ENCODE results near the gene PDGFB.

PDGFB gene

GRCh38 chr22:39178206-39179111, 66.3 kb downstream of the PDGFB start:
- Histone ChIP-seq H2AFZ (ENCODE audit: insufficient read depth, low read length, poor library complexity) (no peak overlapping the region), H4K8ac (ENCODE audit: low read depth, low read length) (no peak overlapping the region), H3K36me3 (ENCODE audit: control insufficient read depth in 1 of 2, insufficient read depth in 2 of 2, low read length in 2 of 2) (no peaks in the 10 kb centered on the region), H3K4ac (ENCODE audit: low read depth, low read length) (no peak overlapping the region), H3K9me3 (ENCODE audit: insufficient read depth, low read depth, low read length) (peaks cover 4% of the 10 kb centered on the region), H2BK120ac (ENCODE audit: insufficient read depth, low read length, poor library complexity) (peak overlapping the region; percentile 98), H3K4me3 (ENCODE audit: low read depth, low read length) (no peak overlapping the region), H3K14ac (ENCODE audit: low read length) (no peak overlapping the region), H3K23ac (ENCODE audit: low read length) (no peak overlapping the region), H2BK12ac (ENCODE audit: low read length) (peak overlapping the region; percentile 99), H2AK5ac (ENCODE audit: low read length) (peak overlapping the region; percentile 99), H2BK5ac (ENCODE audit: low read depth, low read length, poor library complexity) (peak overlapping the region; percentile 36), H3K79me2 (ENCODE audit: control insufficient read depth, insufficient read depth, low read length, poor library complexity) (peaks cover 21% of the 10 kb centered on the region), H3K9ac (ENCODE audit: low read length) (no peak overlapping the region), H3K4me1 (ENCODE audit: control insufficient read depth in 1 of 2, insufficient read depth in 2 of 2, low read length in 2 of 2) (peaks cover 35 to 39% of the 10 kb centered on the region in 2 experiments), H4K91ac (ENCODE audit: low read depth, low read length) (peak overlapping the region; percentile 96), H3K27me3 (ENCODE audit: insufficient read depth, low read length) (no peaks in the 10 kb centered on the region), H3K18ac (ENCODE audit: low read length) (no peak overlapping the region), H3K4me2 (ENCODE audit: low read length) (no peak overlapping the region), H3K79me1 (ENCODE audit: low read length) (peaks cover 41% of the 10 kb centered on the region), H3K27ac (ENCODE audit: low read depth, low read length) (no peak overlapping the region), H4K12ac (ENCODE audit: low read depth, low read length) (no peak overlapping the region)
- WGBS (ENCODE audit: extremely low coverage, insufficient coverage, insufficient read length), result no CpG with 5 or more reads among the region's 19 CpGs
- DNase-seq, result no peak

GRCh38 chr22:39177791-39178190, 67.0 kb downstream of the PDGFB start:
- peak overlapping the region; percentile 2 for H4K8ac ChIP-seq (ENCODE audit: low read depth, low read length)
- H2BK12ac ChIP-seq (ENCODE audit: low read length), result peak overlapping the region; percentile 99
- H3K79me2 ChIP-seq (ENCODE audit: control insufficient read depth, insufficient read depth, low read length, poor library complexity), result peaks cover 21% of the 10 kb centered on the region
- H3K4ac ChIP-seq (ENCODE audit: low read depth, low read length), result peak overlapping the region; percentile 34
- H3K23ac ChIP-seq (ENCODE audit: low read length), result no peak overlapping the region
- H2AK5ac ChIP-seq (ENCODE audit: low read length), result peak overlapping the region; percentile 99
- peak overlapping the region; percentile 36 for H2BK5ac ChIP-seq (ENCODE audit: low read depth, low read length, poor library complexity)
- peaks cover 4% of the 10 kb centered on the region for H3K9me3 ChIP-seq (ENCODE audit: insufficient read depth, low read depth, low read length)
- H3K36me3 ChIP-seq (ENCODE audit: control insufficient read depth in 1 of 2, insufficient read depth in 2 of 2, low read length in 2 of 2), result no peaks in the 10 kb centered on the region
- peak overlapping the region; percentile 95 for H3K14ac ChIP-seq (ENCODE audit: low read length)
- H3K27ac ChIP-seq (ENCODE audit: low read depth, low read length), result no peak overlapping the region
- peak overlapping the region; percentile 67 for H3K18ac ChIP-seq (ENCODE audit: low read length)
- DNase-seq, result no peak
- peak overlapping the region; percentile 98 for H2BK120ac ChIP-seq (ENCODE audit: insufficient read depth, low read length, poor library complexity)
- no peak overlapping the region for H3K9ac ChIP-seq (ENCODE audit: low read length)
- peak overlapping the region; percentile 96 for H4K91ac ChIP-seq (ENCODE audit: low read depth, low read length)
- no peaks in the 10 kb centered on the region for H3K27me3 ChIP-seq (ENCODE audit: insufficient read depth, low read length)
- peaks cover 46% of the 10 kb centered on the region for H3K79me1 ChIP-seq (ENCODE audit: low read length)
- H3K4me3 ChIP-seq (ENCODE audit: low read depth, low read length), result no peak overlapping the region
- WGBS (ENCODE audit: extremely low coverage, insufficient coverage, insufficient read length), result no CpG with 5 or more reads among the region's 9 CpGs
- H2AFZ ChIP-seq (ENCODE audit: insufficient read depth, low read length, poor library complexity), result no peak overlapping the region
- H4K12ac ChIP-seq (ENCODE audit: low read depth, low read length), result no peak overlapping the region
- H3K4me1 ChIP-seq (ENCODE audit: control insufficient read depth in 1 of 2, insufficient read depth in 2 of 2, low read length in 2 of 2), result peaks cover 35 to 43% of the 10 kb centered on the region in 2 experiments
- H3K4me2 ChIP-seq (ENCODE audit: low read length), result no peak overlapping the region

GRCh38 chr22:39177456-39177775, 67.4 kb downstream of the PDGFB start:
- Histone ChIP-seq H2BK5ac (ENCODE audit: low read depth, low read length, poor library complexity) (peak overlapping the region; percentile 36), H4K91ac (ENCODE audit: low read depth, low read length) (peak overlapping the region; percentile 96), H3K9ac (ENCODE audit: low read length) (no peak overlapping the region), H3K23ac (ENCODE audit: low read length) (no peak overlapping the region), H3K79me2 (ENCODE audit: control insufficient read depth, insufficient read depth, low read length, poor library complexity) (peaks cover 21% of the 10 kb centered on the region), H3K36me3 (ENCODE audit: control insufficient read depth in 1 of 2, insufficient read depth in 2 of 2, low read length in 2 of 2) (no peaks in the 10 kb centered on the region), H3K4me3 (ENCODE audit: low read depth, low read length) (no peak overlapping the region), H3K27ac (ENCODE audit: low read depth, low read length) (no peak overlapping the region), H4K8ac (ENCODE audit: low read depth, low read length) (peak overlapping the region; percentile 2), H3K27me3 (ENCODE audit: insufficient read depth, low read length) (no peaks in the 10 kb centered on the region), H3K14ac (ENCODE audit: low read length) (peak overlapping the region; percentile 95), H2AFZ (ENCODE audit: insufficient read depth, low read length, poor library complexity) (peak overlapping the region; percentile 0), H3K4me1 (ENCODE audit: control insufficient read depth in 1 of 2, insufficient read depth in 2 of 2, low read length in 2 of 2) (peaks cover 35 to 43% of the 10 kb centered on the region in 2 experiments), H3K79me1 (ENCODE audit: low read length) (peaks cover 46% of the 10 kb centered on the region), H3K4ac (ENCODE audit: low read depth, low read length) (peak overlapping the region; percentile 34), H4K12ac (ENCODE audit: low read depth, low read length) (no peak overlapping the region), H3K4me2 (ENCODE audit: low read length) (no peak overlapping the region), H2BK12ac (ENCODE audit: low read length) (peak overlapping the region; percentile 99), H3K9me3 (ENCODE audit: insufficient read depth, low read depth, low read length) (peaks cover 4% of the 10 kb centered on the region), H2BK120ac (ENCODE audit: insufficient read depth, low read length, poor library complexity) (peak overlapping the region; percentile 98), H3K18ac (ENCODE audit: low read length) (peak overlapping the region; percentile 67), H2AK5ac (ENCODE audit: low read length) (peak overlapping the region; percentile 99)
- no CpG with 5 or more reads among the region's 2 CpGs for WGBS (ENCODE audit: extremely low coverage, insufficient coverage, insufficient read length)
- DNase-seq, result no peak

- Histone ChIP-seq H3K27ac (ENCODE audit: low read depth, low read length) (peak overlapping the region; percentile 57), H2AFZ (ENCODE audit: insufficient read depth, low read length, poor library complexity) (peak overlapping the region; percentile 89), H2BK5ac (ENCODE audit: low read depth, low read length, poor library complexity) (peak overlapping the region; percentile 97), H3K14ac (ENCODE audit: low read length) (peak overlapping the region; percentile 95), H3K9me3 (ENCODE audit: insufficient read depth, low read depth, low read length) (peaks cover 4% of the 10 kb centered on the region), H4K12ac (ENCODE audit: low read depth, low read length) (peak overlapping the region; percentile 49), H3K23ac (ENCODE audit: low read length) (no peak overlapping the region), H3K27me3 (ENCODE audit: insufficient read depth, low read length) (no peaks in the 10 kb centered on the region), H2AK5ac (ENCODE audit: low read length) (peak overlapping the region; percentile 99), H3K18ac (ENCODE audit: low read length) (peak overlapping the region; percentile 81), H3K9ac (ENCODE audit: low read length) (no peak overlapping the region), H4K8ac (ENCODE audit: low read depth, low read length) (peak overlapping the region; percentile 67), H3K4me2 (ENCODE audit: low read length) (no peak overlapping the region), H3K4me3 (ENCODE audit: low read depth, low read length) (no peak overlapping the region), H3K36me3 (ENCODE audit: control insufficient read depth in 1 of 2, insufficient read depth in 2 of 2, low read length in 2 of 2) (no peaks in the 10 kb centered on the region), H3K4ac (ENCODE audit: low read depth, low read length) (peak overlapping the region; percentile 85), H3K4me1 (ENCODE audit: control insufficient read depth in 1 of 2, insufficient read depth in 2 of 2, low read length in 2 of 2) (peaks cover 36 to 43% of the 10 kb centered on the region in 2 experiments), H2BK12ac (ENCODE audit: low read length) (peak overlapping the region; percentile 99), H2BK120ac (ENCODE audit: insufficient read depth, low read length, poor library complexity) (peak overlapping the region; percentile 98), H3K79me2 (ENCODE audit: control insufficient read depth, insufficient read depth, low read length, poor library complexity) (peaks cover 21% of the 10 kb centered on the region), H4K91ac (ENCODE audit: low read depth, low read length) (peak overlapping the region; percentile 96), H3K79me1 (ENCODE audit: low read length) (peaks cover 50% of the 10 kb centered on the region)
- whole genome bisulfite sequencing (ENCODE audit: extremely low coverage, insufficient coverage, insufficient read length), result no CpG with 5 or more reads among the region's 14 CpGs
- peak in 1 of 2 donors; percentile 34 for DNase-seq
Observed at GRCh38 chr22:39176714-39177455, 67.9 kb downstream of the PDGFB start.
